ENCODE measurements around the gene SLC27A3. TPM values are rescaled to one million over a fixed set of nuclear protein-coding genes. Genes with fewer than 3 reads are reported as not detected.
A peak's percentile ranks its signal among the peaks of the same experiment; 100 is the strongest.

SLC27A3 gene
- total and polyA plus RNA-seq, 9 of the 15 experiments (the other 6 are each of a cell fraction or from before 2014, with no cell fraction given) = 0.57 to 5.2 (median 2.8) TPM

- 0 out of 2 replicates have a peak, but pooled peaks have one; percentile 20 for TF ChIP-seq ARID4B (CRISPR knock-in tag; IDR thresholded peaks at IDR 0.05)
Measured at GRCh38 chr1:153778051-153778823, 3.0 kb downstream of the SLC27A3 start (continued).

- intact Hi-C loops (cut with micrococcal nuclease) = loop anchor here (10.0 kb wide), 1 partner anchor 264 kb away; no protein-coding TSS in a partner anchor
- no peak for ATAC-seq
- Histone ChIP-seq H3K36me3 (ENCODE audit: control insufficient read depth, insufficient read depth, low read length) (no peaks in the 10 kb centered on the region), H3K79me2 (ENCODE audit: control insufficient read depth, insufficient read depth, low read length) (no peaks in the 10 kb centered on the region), H2AFZ (ENCODE audit: low read depth, low read length) (no peak overlapping the region), H3K4me2 (ENCODE audit: insufficient read depth, low read length) (no peak overlapping the region), H4K20me1 (replicated peaks; ENCODE audit: control insufficient read depth, insufficient read depth, low read length) (no peaks in the 10 kb centered on the region), H3K27ac (ENCODE audit: extremely low read depth, low read depth, low read length) (no peak overlapping the region), H3K9ac (ENCODE audit: insufficient read depth in 1 of 2, low read depth in 2 of 2, low read length in 2 of 2) (peak overlapping the region in 1 of 2 experiments; percentile 43; a peak in 2 of 4 replicates), H3K27me3 (ENCODE audit: control insufficient read depth in 2 of 2, insufficient read depth in 2 of 2, low read length in 2 of 2) (no peaks in the 10 kb centered on the region), H3K4me1 (replicated peaks in 1 of 2; ENCODE audit: control insufficient read depth in 2 of 2, insufficient read depth in 2 of 2, low read length in 2 of 2) (peaks cover 14 to 61% of the 10 kb centered on the region in 2 experiments), H3K4me3 (no peak overlapping the region), H3K9me3 (replicated peaks; ENCODE audit: control insufficient read depth, insufficient read depth, low read depth, low read length) (no peaks in the 10 kb centered on the region), H3K9me1 (ENCODE audit: control insufficient read depth, insufficient read depth, low read length) (no peaks in the 10 kb centered on the region)
- BruUV-seq (replicated peaks) = no TSS peak
- 55% methylated on average over 17 of the region's 18 CpGs for WGBS (ENCODE audit: insufficient coverage, low coverage, missing lambda C conversion rate)
- in situ Hi-C loops (cut with MboI) = loop anchor here (5.0 kb wide), 1 partner anchor 107 kb away; the partner anchor contains the start of gene ILF2
- peak in 3 of 4 experiments; percentile 32 to 63 (median 42) for DNase-seq (ENCODE audit: extremely low read depth in 1 of 4, low spot score in 3 of 4)
- POLR2A ChIA-PET = interaction anchor here (0.5 to 1.6 kb wide), 2 partner anchors 13 to 212 kb away, joined by 3 to 8 read pairs; partner anchors contain the start of gene RPS27
- FAIRE-seq = peak; percentile 76
- CTCF ChIA-PET (ENCODE audit: low intra/inter-chr PET ratio) = no interaction called here
- TF ChIP-seq RBM17 (IDR thresholded peaks at IDR 0.05; ENCODE audit: borderline replicate concordance, low read depth, low read length) (no peak), MTA3 (IDR thresholded peaks at IDR 0.05; ENCODE audit: borderline replicate concordance) (no peak), KLF16 (IDR thresholded peaks at IDR 0.05) (peak; percentile 77; the same call in 1 of the 2 replicates), USF1 (CRISPR knock-in tag; IDR thresholded peaks at IDR 0.05) (no peak), HLTF (IDR thresholded peaks at IDR 0.05) (no peak), E2F4 (CRISPR knock-in tag; IDR thresholded peaks at IDR 0.05; ENCODE audit: low read depth) (no peak), ILF3 (IDR thresholded peaks at IDR 0.05; ENCODE audit: borderline replicate concordance) (no peak), SRF (CRISPR knock-in tag; IDR thresholded peaks at IDR 0.05) (no peak), ESRRB (CRISPR knock-in tag; IDR thresholded peaks at IDR 0.05; ENCODE audit: borderline replicate concordance) (no peak)
Measured at GRCh38 chr1:153778824-153779519, 3.8 kb downstream of the SLC27A3 start.

Measured in K562 (cell line).